ENCODE measurements around the gene TPI1.

Gene TPI1

GRCh38 chr12:6838854-6839253 lies 28.5 kb upstream of the TPI1 start:
- Histone ChIP-seq H3K4me1 (ENCODE audit: control insufficient read depth, insufficient read depth, low read length) (0 out of 2 replicates have a peak, but pooled peaks cover 1% of the 10 kb centered on the region), H3K27ac (ENCODE audit: low read length) (no peak overlapping the region), H3K36me3 (ENCODE audit: control insufficient read depth, insufficient read depth, low read length) (peaks cover 37% of the 10 kb centered on the region), H3K4me3 (ENCODE audit: low read length) (no peak overlapping the region), H3K27me3 (ENCODE audit: control insufficient read depth, insufficient read depth, low read length) (no peaks in the 10 kb centered on the region), H3K9me3 (ENCODE audit: control insufficient read depth, insufficient read depth, low read length) (no peaks in the 10 kb centered on the region)
- WGBS (ENCODE audit: insufficient coverage, insufficient read length), result no CpG with 5 or more reads among the region's 16 CpGs
- DNase-seq (ENCODE audit: low read depth, low spot score), result no peak

GRCh38 chr12:6839482-6840201 lies 27.7 kb upstream of the TPI1 start:
- H3K4me1 ChIP-seq (ENCODE audit: control insufficient read depth, insufficient read depth, low read length), result 0 out of 2 replicates have a peak, but pooled peaks cover 1% of the 10 kb centered on the region
- peaks cover 38% of the 10 kb centered on the region for H3K36me3 ChIP-seq (ENCODE audit: control insufficient read depth, insufficient read depth, low read length)

GRCh38 chr12:6840330-6840729 lies 27.0 kb upstream of the TPI1 start:
- H3K4me3 ChIP-seq (ENCODE audit: low read length), result no peak overlapping the region
- no peaks in the 10 kb centered on the region for H3K9me3 ChIP-seq (ENCODE audit: control insufficient read depth, insufficient read depth, low read length)
- H3K27ac ChIP-seq (ENCODE audit: low read length), result no peak overlapping the region
- H3K27me3 ChIP-seq (ENCODE audit: control insufficient read depth, insufficient read depth, low read length), result no peaks in the 10 kb centered on the region
- H3K36me3 ChIP-seq (ENCODE audit: control insufficient read depth, insufficient read depth, low read length), result peaks cover 42% of the 10 kb centered on the region
- no peak for DNase-seq (ENCODE audit: low read depth, low spot score)
- H3K4me1 ChIP-seq (ENCODE audit: control insufficient read depth, insufficient read depth, low read length), result 0 out of 2 replicates have a peak, but pooled peaks cover 1% of the 10 kb centered on the region
- no CpG with 5 or more reads among the region's 1 CpG for WGBS (ENCODE audit: insufficient coverage, insufficient read length)

More at GRCh38 chr12:6839482-6840201, 27.7 kb upstream of the TPI1 start:
- Histone ChIP-seq H3K27ac (ENCODE audit: low read length) (no peak overlapping the region), H3K27me3 (ENCODE audit: control insufficient read depth, insufficient read depth, low read length) (no peaks in the 10 kb centered on the region), H3K4me3 (ENCODE audit: low read length) (no peak overlapping the region), H3K9me3 (ENCODE audit: control insufficient read depth, insufficient read depth, low read length) (no peaks in the 10 kb centered on the region)
- no peak for DNase-seq (ENCODE audit: low read depth, low spot score)
- no CpG with 5 or more reads among the region's 10 CpGs for WGBS (ENCODE audit: insufficient coverage, insufficient read length)

GRCh38 chr12:6840761-6841515 lies 26.4 kb upstream of the TPI1 start, which contains the start of gene GNB3:
Gene GNB3, plus strand, starts transcription at chr12:6840925. Its CDS starts 363 bp downstream, at chr12:6841288.
- Histone ChIP-seq H3K9me3 (ENCODE audit: control insufficient read depth, insufficient read depth, low read length) (no peaks in the 10 kb centered on the region), H3K36me3 (ENCODE audit: control insufficient read depth, insufficient read depth, low read length) (peaks cover 45% of the 10 kb centered on the region), H3K27me3 (ENCODE audit: control insufficient read depth, insufficient read depth, low read length) (no peaks in the 10 kb centered on the region), H3K4me3 (ENCODE audit: low read length) (no peak within 1 kb of the TSS), H3K4me1 (ENCODE audit: control insufficient read depth, insufficient read depth, low read length) (0 out of 2 replicates have a peak, but pooled peaks cover 1% of the 10 kb centered on the region), H3K27ac (ENCODE audit: low read length) (no peak within 1 kb of the TSS)
- no CpG with 5 or more reads among the region's 24 CpGs for WGBS (ENCODE audit: insufficient coverage, insufficient read length)
- no peak for DNase-seq (ENCODE audit: low read depth, low spot score)

GRCh38 chr12:6842075-6842474 lies 25.3 kb upstream of the TPI1 start:
- H3K4me1 ChIP-seq (ENCODE audit: control insufficient read depth, insufficient read depth, low read length), result 0 out of 2 replicates have a peak, but pooled peaks cover 1% of the 10 kb centered on the region
- H3K9me3 ChIP-seq (ENCODE audit: control insufficient read depth, insufficient read depth, low read length), result no peaks in the 10 kb centered on the region
- DNase-seq (ENCODE audit: low read depth, low spot score), result no peak
- H3K4me3 ChIP-seq (ENCODE audit: low read length), result no peak overlapping the region
- H3K27me3 ChIP-seq (ENCODE audit: control insufficient read depth, insufficient read depth, low read length), result no peaks in the 10 kb centered on the region
- WGBS (ENCODE audit: insufficient coverage, insufficient read length), result no CpG with 5 or more reads among the region's 4 CpGs
- H3K27ac ChIP-seq (ENCODE audit: low read length), result no peak overlapping the region
- H3K36me3 ChIP-seq (ENCODE audit: control insufficient read depth, insufficient read depth, low read length), result peaks cover 50% of the 10 kb centered on the region

GRCh38 chr12:6843118-6843902 lies 24.0 kb upstream of the TPI1 start:
- DNase-seq (ENCODE audit: low read depth, low spot score), result no peak
- no CpG with 5 or more reads among the region's 16 CpGs for WGBS (ENCODE audit: insufficient coverage, insufficient read length)
- no peak overlapping the region for H3K27ac ChIP-seq (ENCODE audit: low read length)

GRCh38 chr12:6845395-6845794 lies 21.9 kb upstream of the TPI1 start:
- Histone ChIP-seq H3K4me3 (ENCODE audit: low read length) (no peak overlapping the region), H3K36me3 (ENCODE audit: control insufficient read depth, insufficient read depth, low read length) (peaks cover 34% of the 10 kb centered on the region), H3K4me1 (ENCODE audit: control insufficient read depth, insufficient read depth, low read length) (0 out of 2 replicates have a peak, but pooled peaks cover 1% of the 10 kb centered on the region), H3K27ac (ENCODE audit: low read length) (no peak overlapping the region), H3K9me3 (ENCODE audit: control insufficient read depth, insufficient read depth, low read length) (no peaks in the 10 kb centered on the region), H3K27me3 (ENCODE audit: control insufficient read depth, insufficient read depth, low read length) (no peaks in the 10 kb centered on the region)
- WGBS (ENCODE audit: insufficient coverage, insufficient read length), result no CpG with 5 or more reads among the region's 17 CpGs
- DNase-seq (ENCODE audit: low read depth, low spot score), result no peak

More at GRCh38 chr12:6843118-6843902, 24.0 kb upstream of the TPI1 start:
- Histone ChIP-seq H3K36me3 (ENCODE audit: control insufficient read depth, insufficient read depth, low read length) (peaks cover 38% of the 10 kb centered on the region), H3K27me3 (ENCODE audit: control insufficient read depth, insufficient read depth, low read length) (no peaks in the 10 kb centered on the region), H3K4me1 (ENCODE audit: control insufficient read depth, insufficient read depth, low read length) (0 out of 2 replicates have a peak, but pooled peaks cover 1% of the 10 kb centered on the region), H3K4me3 (ENCODE audit: low read length) (no peak overlapping the region), H3K9me3 (ENCODE audit: control insufficient read depth, insufficient read depth, low read length) (no peaks in the 10 kb centered on the region)

GRCh38 chr12:6846316-6846869 lies 20.9 kb upstream of the TPI1 start:
- no peak overlapping the region for H3K27ac ChIP-seq (ENCODE audit: low read length)
- WGBS (ENCODE audit: insufficient coverage, insufficient read length), result 100% methylated on average over 1 of the region's 7 CpGs
- no peak for DNase-seq (ENCODE audit: low read depth, low spot score)

GRCh38 chr12:6847676-6848075 lies 19.7 kb upstream of the TPI1 start:
- 0 out of 2 replicates have a peak, but pooled peaks cover 1% of the 10 kb centered on the region for H3K4me1 ChIP-seq (ENCODE audit: control insufficient read depth, insufficient read depth, low read length)
- no peaks in the 10 kb centered on the region for H3K9me3 ChIP-seq (ENCODE audit: control insufficient read depth, insufficient read depth, low read length)
- WGBS (ENCODE audit: insufficient coverage, insufficient read length), result no CpG with 5 or more reads among the region's 2 CpGs
- H3K27ac ChIP-seq (ENCODE audit: low read length), result no peak overlapping the region
- no peaks in the 10 kb centered on the region for H3K27me3 ChIP-seq (ENCODE audit: control insufficient read depth, insufficient read depth, low read length)
- H3K36me3 ChIP-seq (ENCODE audit: control insufficient read depth, insufficient read depth, low read length), result peaks cover 34% of the 10 kb centered on the region; the same call in 1 of the 2 replicates
- no peak overlapping the region for H3K4me3 ChIP-seq (ENCODE audit: low read length)
- no peak for DNase-seq (ENCODE audit: low read depth, low spot score)

More at GRCh38 chr12:6846316-6846869, 20.9 kb upstream of the TPI1 start:
- Histone ChIP-seq H3K4me1 (ENCODE audit: control insufficient read depth, insufficient read depth, low read length) (0 out of 2 replicates have a peak, but pooled peaks cover 1% of the 10 kb centered on the region), H3K4me3 (ENCODE audit: low read length) (no peak overlapping the region), H3K36me3 (ENCODE audit: control insufficient read depth, insufficient read depth, low read length) (peaks cover 34% of the 10 kb centered on the region; the same call in 1 of the 2 replicates), H3K9me3 (ENCODE audit: control insufficient read depth, insufficient read depth, low read length) (no peaks in the 10 kb centered on the region), H3K27me3 (ENCODE audit: control insufficient read depth, insufficient read depth, low read length) (no peaks in the 10 kb centered on the region)
